Measurements from ENCODE around the gene MFF. TPM values are rescaled to one million over a fixed set of nuclear protein-coding genes. Genes with fewer than 3 reads are reported as not detected.

Gene MFF
- 72.4 and 82.3 TPM in 2 replicates for total RNA-seq (2022)
- Bru-seq, nascent RNA = percentile 91 among the genes with signal in this experiment
- BruChase-seq, experiment 1, labeled RNA remaining after a 6-hour chase = percentile 85 among the genes with signal in this experiment
- percentile 84 among the genes with signal in this experiment for BruChase-seq, experiment 2, labeled RNA remaining after a 2-hour chase
- long read RNA-seq, transcript MFF-205 (7 exons, 1,085 nt) = minor isoform, 7 of 87 reads
- long read RNA-seq, transcript MFF-201 (9 exons, 2,004 nt) = major isoform, 20 of 87 reads
- long read RNA-seq, partial matches to known transcripts = 3 of 87 reads
- long read RNA-seq, other reads (novel, unspliced or antisense) = 48 of 87 reads

DNA sequence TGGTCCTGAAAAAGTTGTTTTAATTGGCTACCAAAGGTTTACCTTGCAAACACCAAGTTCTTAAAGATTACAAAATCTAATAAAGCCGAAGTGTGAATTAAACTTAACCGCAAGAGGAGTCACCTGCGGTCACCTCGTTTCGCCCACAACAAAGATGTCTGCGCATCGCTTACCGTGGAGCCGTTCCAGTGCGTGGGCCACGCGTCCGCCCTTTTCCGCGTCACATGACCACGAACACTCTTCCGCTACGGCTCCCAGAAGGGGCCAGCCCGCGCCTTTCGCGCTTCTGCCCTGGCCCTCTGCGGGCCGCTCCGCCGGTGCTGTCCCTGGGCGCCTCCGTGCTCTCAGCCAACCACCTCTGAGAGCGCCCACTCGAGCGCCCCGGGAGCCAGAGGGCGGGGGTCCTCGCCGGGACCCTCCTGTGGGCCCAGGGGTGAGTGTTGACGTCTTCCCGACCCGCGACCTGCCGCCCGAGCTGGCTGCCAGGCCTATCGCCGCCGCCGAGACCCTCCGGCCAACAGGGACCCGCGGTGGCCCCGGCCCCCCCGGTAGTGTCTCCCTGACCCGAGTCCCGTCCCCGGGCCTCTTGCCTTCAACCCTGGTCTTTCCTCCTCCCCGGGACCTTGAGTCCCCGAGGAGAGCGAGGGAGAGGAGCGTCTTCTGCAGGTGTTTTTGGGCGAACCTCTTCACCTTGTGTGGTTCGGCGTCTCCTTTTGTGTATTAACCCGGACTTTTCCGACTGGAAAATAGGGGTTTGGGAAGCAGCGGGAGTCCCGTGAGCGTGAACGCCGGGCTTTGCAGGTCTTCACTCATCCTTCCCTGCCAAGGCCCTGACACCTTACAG is at the start of gene MFF:
Gene MFF, plus strand, starts transcription at position 257 of the 844 bp plus-strand sequence. CDS start 5,415 bp downstream, outside the sequence.
- H3K27me3 Mint-ChIP-seq (ENCODE audit: unreplicated experiment) = no peaks in the 10 kb centered on the region
- H3K9me3 Mint-ChIP-seq (ENCODE audit: low read depth, unreplicated experiment) = peaks cover 10% of the 10 kb centered on the region
- H3K27ac Mint-ChIP-seq (ENCODE audit: unreplicated experiment) = peak within 1 kb of the TSS; percentile 91
- H3K4me1 Mint-ChIP-seq (ENCODE audit: low read depth, unreplicated experiment) = peaks cover 25% of the 10 kb centered on the region
- peak within 1 kb of the TSS; percentile 96 for H3K4me3 Mint-ChIP-seq (ENCODE audit: low read depth, unreplicated experiment)
- intact Hi-C loops (cut with micrococcal nuclease; ENCODE audit: unreplicated experiment) = no loop called here
- CTCF ChIA-PET = interaction anchor here (0.7 to 1.6 kb wide), 3 partner anchors 80 to 182 kb away, joined by 3 to 5 read pairs (median 3); no protein-coding TSS in a partner anchor
- H3K36me3 Mint-ChIP-seq (ENCODE audit: insufficient read depth, unreplicated experiment) = peaks cover 29% of the 10 kb centered on the region
- DNase-seq = peak; percentile 92
- BruUV-seq (replicated peaks) = no TSS peak
- TF ChIP-seq, protein P1, sequence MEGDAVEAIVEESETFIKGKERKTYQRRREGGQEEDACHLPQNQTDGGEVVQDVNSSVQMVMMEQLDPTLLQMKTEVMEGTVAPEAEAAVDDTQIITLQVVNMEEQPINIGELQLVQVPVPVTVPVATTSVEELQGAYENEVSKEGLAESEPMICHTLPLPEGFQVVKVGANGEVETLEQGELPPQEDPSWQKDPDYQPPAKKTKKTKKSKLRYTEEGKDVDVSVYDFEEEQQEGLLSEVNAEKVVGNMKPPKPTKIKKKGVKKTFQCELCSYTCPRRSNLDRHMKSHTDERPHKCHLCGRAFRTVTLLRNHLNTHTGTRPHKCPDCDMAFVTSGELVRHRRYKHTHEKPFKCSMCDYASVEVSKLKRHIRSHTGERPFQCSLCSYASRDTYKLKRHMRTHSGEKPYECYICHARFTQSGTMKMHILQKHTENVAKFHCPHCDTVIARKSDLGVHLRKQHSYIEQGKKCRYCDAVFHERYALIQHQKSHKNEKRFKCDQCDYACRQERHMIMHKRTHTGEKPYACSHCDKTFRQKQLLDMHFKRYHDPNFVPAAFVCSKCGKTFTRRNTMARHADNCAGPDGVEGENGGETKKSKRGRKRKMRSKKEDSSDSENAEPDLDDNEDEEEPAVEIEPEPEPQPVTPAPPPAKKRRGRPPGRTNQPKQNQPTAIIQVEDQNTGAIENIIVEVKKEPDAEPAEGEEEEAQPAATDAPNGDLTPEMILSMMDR (IDR thresholded peaks at IDR 0.05; ENCODE audit: unreplicated experiment) = no peak

DNA sequence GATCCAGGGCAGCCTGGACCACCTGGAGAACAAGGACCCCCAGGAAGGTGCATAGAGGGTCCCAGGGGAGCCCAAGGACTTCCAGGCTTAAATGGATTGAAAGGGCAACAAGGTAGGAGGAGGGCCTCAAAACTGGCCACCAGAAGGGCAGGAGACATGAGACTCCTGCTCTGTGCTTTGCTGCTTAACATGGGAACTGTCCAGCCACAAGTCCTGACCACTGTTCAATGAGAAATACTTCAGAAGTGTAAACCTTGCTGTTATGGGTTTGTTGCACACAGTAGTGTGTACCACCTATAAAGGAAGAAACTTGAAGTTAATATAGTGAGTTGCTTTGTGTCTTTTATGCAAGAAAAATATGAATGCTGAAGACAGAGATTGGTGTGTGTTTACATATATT is 44.2 kb upstream of the MFF start:
- intact Hi-C loops (cut with micrococcal nuclease; ENCODE audit: unreplicated experiment) = no loop called here
- no peak for DNase-seq
- Mint-ChIP-seq H3K36me3 (ENCODE audit: insufficient read depth, unreplicated experiment) (no peaks in the 10 kb centered on the region), H3K27ac (ENCODE audit: unreplicated experiment) (no peak overlapping the region), H3K4me3 (ENCODE audit: low read depth, unreplicated experiment) (no peak overlapping the region), H3K27me3 (ENCODE audit: unreplicated experiment) (no peaks in the 10 kb centered on the region), H3K4me1 (ENCODE audit: low read depth, unreplicated experiment) (no peaks in the 10 kb centered on the region), H3K9me3 (ENCODE audit: low read depth, unreplicated experiment) (no peaks in the 10 kb centered on the region)
- TF ChIP-seq, protein P1 (IDR thresholded peaks at IDR 0.05; ENCODE audit: unreplicated experiment) = no peak
- CTCF ChIA-PET = no interaction called here
- BruUV-seq (replicated peaks) = no TSS peak

DNA sequence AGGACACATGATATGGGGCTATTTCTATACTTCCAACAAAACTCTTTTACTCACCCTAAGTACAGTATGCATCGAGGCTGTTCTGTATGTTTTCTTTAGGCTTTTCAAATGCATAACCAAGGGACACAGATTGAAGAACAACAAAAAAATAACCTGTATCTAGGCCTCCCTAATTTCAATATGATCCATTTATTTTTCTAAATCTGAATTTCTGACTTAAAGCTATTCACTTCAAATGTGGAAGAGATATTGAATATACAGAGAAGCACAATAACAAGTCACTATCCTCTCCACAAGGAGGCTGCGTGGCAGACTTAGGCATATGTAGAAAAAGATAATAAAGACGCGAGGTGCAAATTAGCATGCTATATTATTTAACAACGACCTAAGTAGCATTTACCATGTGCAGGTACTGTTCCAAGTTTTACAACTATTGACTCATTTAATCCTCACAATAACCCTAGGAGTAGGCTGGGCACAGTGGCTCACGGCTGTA is 39.3 kb upstream of the MFF start:
- intact Hi-C loops (cut with micrococcal nuclease; ENCODE audit: unreplicated experiment) = no loop called here
- Mint-ChIP-seq H3K27me3 (ENCODE audit: unreplicated experiment) (no peaks in the 10 kb centered on the region), H3K4me3 (ENCODE audit: low read depth, unreplicated experiment) (no peak overlapping the region), H3K36me3 (ENCODE audit: insufficient read depth, unreplicated experiment) (no peaks in the 10 kb centered on the region), H3K27ac (ENCODE audit: unreplicated experiment) (no peak overlapping the region), H3K4me1 (ENCODE audit: low read depth, unreplicated experiment) (no peaks in the 10 kb centered on the region), H3K9me3 (ENCODE audit: low read depth, unreplicated experiment) (no peaks in the 10 kb centered on the region)
- TF ChIP-seq, protein P1 (IDR thresholded peaks at IDR 0.05; ENCODE audit: unreplicated experiment) = no peak
- CTCF ChIA-PET = no interaction called here
- DNase-seq = no peak
- no TSS peak for BruUV-seq (replicated peaks)

DNA sequence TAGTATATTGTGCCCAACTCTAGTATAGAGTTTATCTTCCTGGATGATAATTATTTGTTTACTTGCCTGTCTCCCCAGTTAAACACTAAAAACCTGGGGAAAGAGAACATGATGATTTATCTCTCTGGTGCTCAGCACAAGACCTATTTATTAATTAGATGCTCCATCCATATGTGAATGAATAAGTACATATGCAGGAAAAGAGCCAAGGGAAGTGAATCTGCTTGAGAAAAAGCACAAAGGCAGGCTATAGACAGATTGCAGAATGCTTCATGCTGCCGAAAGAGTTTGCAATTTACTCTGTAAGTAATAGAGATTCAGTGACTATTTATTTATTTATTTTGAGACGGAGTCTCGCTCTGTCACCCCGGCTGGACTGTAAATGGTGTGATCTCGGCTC is 37.3 kb upstream of the MFF start:
- DNase-seq = no peak
- TF ChIP-seq, protein P1 (IDR thresholded peaks at IDR 0.05; ENCODE audit: unreplicated experiment) = no peak
- BruUV-seq (replicated peaks) = no TSS peak
- Mint-ChIP-seq H3K4me3 (ENCODE audit: low read depth, unreplicated experiment) (no peak overlapping the region), H3K4me1 (ENCODE audit: low read depth, unreplicated experiment) (no peaks in the 10 kb centered on the region), H3K27ac (ENCODE audit: unreplicated experiment) (no peak overlapping the region), H3K9me3 (ENCODE audit: low read depth, unreplicated experiment) (no peaks in the 10 kb centered on the region), H3K27me3 (ENCODE audit: unreplicated experiment) (no peaks in the 10 kb centered on the region), H3K36me3 (ENCODE audit: insufficient read depth, unreplicated experiment) (no peaks in the 10 kb centered on the region)
- intact Hi-C loops (cut with micrococcal nuclease; ENCODE audit: unreplicated experiment) = no loop called here
- CTCF ChIA-PET = no interaction called here

Measured in Calu3 (cell line).